Smooth muscle cell (in vitro differentiated cells): ENCODE measurements around the gene GJA1. TPM values are rescaled to one million over a fixed set of nuclear protein-coding genes. Genes with fewer than 3 reads are reported as not detected.
"Not testable (repeated sequence)": the region's sequence is repeated elsewhere in the genome, so short reads cannot be mapped to it uniquely, and the experiment has no call there.

Source experiments
- DNase-seq: peaks from one replicate; lab custom pipeline; 2025; ENCODE audit not compliant: unreplicated experiment; lab: John Stamatoyannopoulos, UW
- H2AFZ ChIP-seq: fragments of 200-600 bp; sonication (generic); 2 replicates; pipeline ENCODE4 v1.6.0; 2016; ENCODE audit warnings: antibody characterized with exemption, low read depth, mild to moderate bottlenecking
- H3F3A ChIP-seq: fragments of 200-600 bp; sonication (generic); 2 replicates; pipeline ENCODE4 v1.6.0; 2017; ENCODE audit warnings: antibody characterized with exemption, low read depth
- H3K27ac ChIP-seq: fragments of 200-600 bp; sonication (generic); 2 replicates; pipeline ENCODE4 v1.5.1; 2016; ENCODE audit warnings: low read depth, mild to moderate bottlenecking
- H3K27me3 ChIP-seq: fragments of 200-600 bp; sonication (generic); 2 replicates; pipeline ENCODE4 v1.6.1; 2016; ENCODE audit warnings: low read depth, mild to moderate bottlenecking
- H3K36me3 ChIP-seq: fragments of 200-600 bp; sonication (generic); 2 replicates; pipeline ENCODE4 v1.5.1; 2016; ENCODE audit warnings: low read depth
- H3K4me1 ChIP-seq: fragments of 200-600 bp; sonication (generic); 2 replicates; pipeline ENCODE4 v1.5.1; 2016; ENCODE audit warnings: low read depth
- H3K4me2 ChIP-seq: fragments of 200-600 bp; sonication (generic); 2 replicates; pipeline ENCODE4 v1.6.0; 2016; ENCODE audit warnings: mild to moderate bottlenecking
- H3K4me3 ChIP-seq: fragments of 200-600 bp; sonication (generic); 2 replicates; pipeline ENCODE4 v1.5.1; 2016; ENCODE audit warnings: mild to moderate bottlenecking
- H3K79me2 ChIP-seq: fragments of 200-600 bp; sonication (generic); 2 replicates; pipeline ENCODE4 v1.6.0; 2016; ENCODE audit warnings: low read depth, mild to moderate bottlenecking
- H3K9ac ChIP-seq: fragments of 200-600 bp; sonication (generic); 2 replicates; pipeline ENCODE4 v1.6.0; 2016; ENCODE audit warnings: low read depth
- H3K9me3 ChIP-seq: fragments of 200-600 bp; sonication (generic); replicated peaks from 2 replicates; pipeline ENCODE4 v1.5.1; 2016; ENCODE audit warnings: low read depth
- H4K20me1 ChIP-seq: fragments of 200-600 bp; sonication (generic); 2 replicates; pipeline ENCODE4 v1.6.0; 2016; ENCODE audit warnings: low read depth
- CTCF ChIP-seq: fragments of 200-600 bp; sonication (generic); IDR thresholded peaks from 2 replicates; pipeline ENCODE4 v1.5.1; 2017; ENCODE audit warnings: borderline replicate concordance, mild to moderate bottlenecking, antibody characterized with exemption; ENCODE audit not compliant: insufficient read depth, poor library complexity, severe bottlenecking
- WGBS: methylation state at CpG from one replicate; pipeline ENCODE4 v1.1.7; 2016; ENCODE audit warnings: low lambda C conversion rate; 5-methylcytosine and 5-hydroxymethylcytosine counted together
- polyA plus RNA-seq: library from polyadenylated mRNA; unstranded; fragments of >200 nt; fragmentation: Nextera tagmentation; extraction: Ambion mirVana; gene quantifications from 2 replicates; pipeline ENCODE4 v1.2.1, GENCODE V29; 2016
- total RNA-seq: library from RNA; depleted of rRNA; stranded (reverse); fragments of >200 nt; gene quantifications from 2 replicates; pipeline ENCODE4 v1.2.3, GENCODE V29; 2014

The GJA1 gene
- total RNA-seq, result 834 and 905 TPM in 2 replicates
- 184 and 204 TPM in 2 replicates for polyA plus RNA-seq

GRCh38 chr6:121435444-121436069, at the start of gene GJA1:
GJA1 (plus strand) TSS chr6:121435646; CDS start chr6:121446848, 11,202 bp downstream.
- Histone ChIP-seq H2AFZ (peak within 1 kb of the TSS; percentile 76), H3K4me3 (peak within 1 kb of the TSS; percentile 96), H4K20me1 (peaks cover 48% of the 10 kb centered on the region), H3K9me3 (no peaks in the 10 kb centered on the region), H3K27ac (peak within 1 kb of the TSS; percentile 91), H3K27me3 (no peaks in the 10 kb centered on the region), H3F3A (peaks cover 25% of the 10 kb centered on the region), H3K4me2 (peak within 1 kb of the TSS; percentile 96), H3K79me2 (peaks cover 78% of the 10 kb centered on the region), H3K9ac (peak within 1 kb of the TSS; percentile 91), H3K4me1 (peaks cover 63% of the 10 kb centered on the region), H3K36me3 (no peaks in the 10 kb centered on the region)
- TF ChIP-seq CTCF, result no peak
- WGBS, result under 1% methylated on average over 5 of the region's 5 CpGs
- no peak for DNase-seq

GRCh38 chr6:121386551-121386950, 48.9 kb upstream of the GJA1 start:
- 98% methylated on average over 3 of the region's 3 CpGs for WGBS
- not testable (repeated sequence) for H3K4me2 ChIP-seq, H3K27ac ChIP-seq

GRCh38 chr6:121389419-121389818, 46.0 kb upstream of the GJA1 start:
- no peaks in the 10 kb centered on the region for H3F3A ChIP-seq
- no peaks in the 10 kb centered on the region for H3K27me3 ChIP-seq
- no peak overlapping the region for H3K4me3 ChIP-seq
- H3K79me2 ChIP-seq, result no peaks in the 10 kb centered on the region
- H3K27ac ChIP-seq, result no peak overlapping the region
- H3K4me1 ChIP-seq, result no peaks in the 10 kb centered on the region
- DNase-seq, result no peak
- WGBS, result 96% methylated on average over 3 of the region's 3 CpGs
- no peaks in the 10 kb centered on the region for H3K9me3 ChIP-seq
- no peak overlapping the region for H2AFZ ChIP-seq
- no peaks in the 10 kb centered on the region for H4K20me1 ChIP-seq
- TF ChIP-seq CTCF, result no peak
- H3K4me2 ChIP-seq, result no peak overlapping the region
- no peaks in the 10 kb centered on the region for H3K36me3 ChIP-seq
- no peak overlapping the region for H3K9ac ChIP-seq

More at GRCh38 chr6:121386551-121386950, 48.9 kb upstream of the GJA1 start:
- H3F3A ChIP-seq, H3K27me3 ChIP-seq, H3K9ac ChIP-seq, H3K36me3 ChIP-seq, DNase-seq, H2AFZ ChIP-seq, H3K79me2 ChIP-seq, H3K9me3 ChIP-seq, H3K4me3 ChIP-seq, H3K4me1 ChIP-seq, H4K20me1 ChIP-seq: not testable (repeated sequence)

- H3K9ac ChIP-seq, result no peak overlapping the region
- H3K27me3 ChIP-seq, result no peaks in the 10 kb centered on the region
- no peak for TF ChIP-seq CTCF
- no peak overlapping the region for H3K4me2 ChIP-seq
- no peak overlapping the region for H2AFZ ChIP-seq
- H3K27ac ChIP-seq, result no peak overlapping the region
- 97% methylated on average over 1 of the region's 1 CpG for WGBS
- no peaks in the 10 kb centered on the region for H3K4me1 ChIP-seq
- H3K79me2 ChIP-seq, result no peaks in the 10 kb centered on the region
- H4K20me1 ChIP-seq, result no peaks in the 10 kb centered on the region
- no peaks in the 10 kb centered on the region for H3K36me3 ChIP-seq
- DNase-seq, result no peak
- H3K4me3 ChIP-seq, result no peak overlapping the region
- no peaks in the 10 kb centered on the region for H3F3A ChIP-seq
- H3K9me3 ChIP-seq, result no peaks in the 10 kb centered on the region
Observed at GRCh38 chr6:121393731-121394505, 41.5 kb upstream of the GJA1 start.
